Esophagus muscularis mucosa (tissue), 4 donors: ENCODE data around the gene DXO. TPM values are rescaled to one million over a fixed set of nuclear protein-coding genes. Genes with fewer than 3 reads are reported as not detected.

ENCODE experiments used
- DNase-seq: peaks from one replicate; pipeline ENCODE4 v3.0.0-alpha.2; 2017; ENCODE audit errors: extremely low spot score
- H3K27ac ChIP-seq, 4 donors: fragments of 200-600 bp; sonication (generic); replicated peaks in 1 of 4; 1 replicate in 3 of 4; 2 replicates in 1 of 4; pipeline ENCODE4 v1.5.1; 2016 to 2019; ENCODE audit warnings: mild to moderate bottlenecking in 1 of 4
- H3K27me3 ChIP-seq, 4 donors: fragments of 200-600 bp; sonication (generic); one replicate each; pipeline versions ENCODE4 v1.5.1 to v1.6.0; 2016 to 2019
- H3K36me3 ChIP-seq, 4 donors: fragments of 200-600 bp; sonication (generic); one replicate each; pipeline ENCODE4 v1.5.1; 2016 to 2019
- H3K4me1 ChIP-seq, 4 donors: fragments of 200-600 bp; sonication (generic); one replicate each; pipeline ENCODE4 v1.5.1; 2016 to 2019
- H3K4me3 ChIP-seq, 4 donors: fragments of 200-600 bp; sonication (generic); 1 replicate in 2 of 4; 2 replicates in 2 of 4; pipeline ENCODE4 v1.5.1; 2016 to 2019; ENCODE audit warnings: mild to moderate bottlenecking in 4 of 4, moderate library complexity in 1 of 4
- H3K9me3 ChIP-seq, 4 donors: fragments of 200-600 bp; sonication (generic); 1 replicate in 3 of 4; 2 replicates in 1 of 4; pipeline ENCODE4 v1.5.1; 2016 to 2019
- CTCF ChIP-seq, 3 experiments: fragments of 200-600 bp in 2 of 3; fragments of 450-650 bp in 1 of 3; sonication (generic) in 2 of 3; IDR thresholded peaks; one replicate each; pipeline ENCODE4 v1.5.1; 2017 to 2019; ENCODE audit warnings: antibody characterized with exemption in 3 of 3, mild to moderate bottlenecking in 2 of 3, moderate library complexity in 1 of 3
- EP300 ChIP-seq: sonication (generic); formaldehyde crosslinking; IDR thresholded peaks from one replicate; pipeline ENCODE4 v1.6.1; 2017; ENCODE audit warnings: antibody characterized with exemption
- POLR2A ChIP-seq: fragments of 450-650 bp; IDR thresholded peaks from one replicate; pipeline ENCODE4 v1.6.1; 2017; ENCODE audit warnings: antibody characterized with exemption, moderate library complexity, mild to moderate bottlenecking, low read depth
- POLR2AphosphoS5 ChIP-seq, 2 donors: sonication (generic); formaldehyde crosslinking; IDR thresholded peaks; one replicate each; pipeline ENCODE4 v1.6.1; 2017; ENCODE audit warnings: antibody characterized with exemption in 2 of 2
- WGBS: methylation state at CpG from one replicate; pipeline ENCODE4 v1.1.5; 2018; 5-methylcytosine and 5-hydroxymethylcytosine counted together
- intact Hi-C: fragments of 100-400 bp; cut with DNase I; formaldehyde crosslinking; loops from one replicate; pipeline ENCODE4 v1.15.1; 2023
- total RNA-seq, 4 donors: library from RNA; depleted of rRNA; stranded (reverse); fragments of >200 nt; gene quantifications; one replicate each; pipeline versions ENCODE4 v1.1.0 to v1.2.1, GENCODE V29; 2016

DXO gene
- total RNA-seq, 4 donors from 2014 or later = 12.9 to 18.4 (median 15.9) TPM

- peaks cover 0 to under 1% (median 0%) of the 10 kb centered on the region in 4 donors for H3K36me3 ChIP-seq
- peak overlapping the region; percentile 23 to 40 (median 30) for H3K4me3 ChIP-seq
- no peak for TF ChIP-seq CTCF (IDR thresholded peaks at IDR 0.05)
- TF ChIP-seq POLR2AphosphoS5 (IDR thresholded peaks at IDR 0.05) = no peak
- no peak for TF ChIP-seq POLR2A
- no peak for TF ChIP-seq EP300
- intact Hi-C loops = no loop called here
- H3K27ac ChIP-seq = peak overlapping the region; percentile 74 to 86 (median 82)
- no peaks in the 10 kb centered on the region for H3K27me3 ChIP-seq
- no peak for DNase-seq
- no peaks in the 10 kb centered on the region for H3K9me3 ChIP-seq
- 65% methylated on average over 8 of the region's 9 CpGs for WGBS
- peaks cover 0 to 35% (median 31%) of the 10 kb centered on the region in 4 donors for H3K4me1 ChIP-seq
Measured at GRCh38 chr6:31945154-31945506, 26.8 kb downstream of the DXO start.

- no peaks in the 10 kb centered on the region for H3K36me3 ChIP-seq
- intact Hi-C loops = no loop called here
- 81% methylated on average over 3 of the region's 3 CpGs for WGBS
- H3K27me3 ChIP-seq = no peaks in the 10 kb centered on the region
- no peak for DNase-seq
- no peaks in the 10 kb centered on the region for H3K9me3 ChIP-seq
- TF ChIP-seq POLR2AphosphoS5 (IDR thresholded peaks at IDR 0.05) = no peak
- no peak for TF ChIP-seq CTCF (IDR thresholded peaks at IDR 0.05)
- TF ChIP-seq EP300 = no peak
- no peak for TF ChIP-seq POLR2A
- no peak overlapping the region for H3K27ac ChIP-seq
- H3K4me3 ChIP-seq = no peak overlapping the region
- H3K4me1 ChIP-seq = peaks cover 0 to 35% (median 31%) of the 10 kb centered on the region in 4 donors
Measured at GRCh38 chr6:31943742-31944141, 28.2 kb downstream of the DXO start.

- WGBS = 12% methylated on average over 6 of the region's 6 CpGs
- H3K27ac ChIP-seq = no peak overlapping the region
- no peak for DNase-seq
- no peaks in the 10 kb centered on the region for H3K27me3 ChIP-seq
- TF ChIP-seq EP300 = no peak
- no peak for TF ChIP-seq POLR2AphosphoS5 (IDR thresholded peaks at IDR 0.05)
- no peak for TF ChIP-seq POLR2A
- no peak for TF ChIP-seq CTCF (IDR thresholded peaks at IDR 0.05)
- intact Hi-C loops = no loop called here
- no peak overlapping the region for H3K4me3 ChIP-seq
- H3K36me3 ChIP-seq = no peaks in the 10 kb centered on the region
- peaks cover 0 to 14% (median 11%) of the 10 kb centered on the region in 4 donors for H3K4me1 ChIP-seq
- no peaks in the 10 kb centered on the region for H3K9me3 ChIP-seq
Measured at GRCh38 chr6:31940256-31940664, 31.7 kb downstream of the DXO start.

GRCh38 chr6:31935823-31936222, 36.1 kb downstream of the DXO start:
- H3K36me3 ChIP-seq = no peaks in the 10 kb centered on the region
- 78% methylated on average over 9 of the region's 9 CpGs for WGBS

More at GRCh38 chr6:31935823-31936222, 36.1 kb downstream of the DXO start:
- DNase-seq = no peak
- Histone ChIP-seq H3K4me3 (no peak overlapping the region), H3K27me3 (no peaks in the 10 kb centered on the region), H3K27ac (no peak overlapping the region), H3K9me3 (no peaks in the 10 kb centered on the region), H3K4me1 (peaks cover 0 to 8% (median 2%) of the 10 kb centered on the region in 4 donors)
- intact Hi-C loops = no loop called here
- no peak for TF ChIP-seq EP300
- no peak for TF ChIP-seq POLR2AphosphoS5 (IDR thresholded peaks at IDR 0.05)
- no peak for TF ChIP-seq POLR2A
- no peak for TF ChIP-seq CTCF (IDR thresholded peaks at IDR 0.05)
